A204.1 (cell line): ENCODE measurements around the gene CCDC192.

Source experiments
- FAIRE-seq: peaks from 2 replicates; lab custom pipeline; 2012; peaks lifted over from hg19 to GRCh38; lab: Jason Lieb, UNC

The CCDC192 gene

DNA sequence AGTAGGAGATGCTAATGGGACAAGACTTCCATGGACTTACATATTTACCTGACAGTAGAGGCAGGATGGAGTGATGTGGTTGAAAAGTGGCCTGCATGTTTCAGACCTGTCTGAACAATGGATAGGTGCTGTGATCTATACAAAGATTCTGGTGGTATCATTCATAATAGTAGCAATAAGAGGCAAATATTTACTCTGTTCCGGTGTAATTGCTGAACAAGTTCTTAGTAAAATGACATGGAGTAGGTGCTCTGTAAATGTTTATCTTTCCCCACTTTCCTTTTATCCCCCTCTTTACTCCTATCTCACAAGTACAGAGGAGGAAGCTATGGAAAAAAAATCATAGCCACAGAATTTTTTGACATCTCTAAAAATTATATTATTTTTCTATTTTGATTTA lies 221.4 kb downstream of the CCDC192 start:
- no peak for FAIRE-seq

DNA sequence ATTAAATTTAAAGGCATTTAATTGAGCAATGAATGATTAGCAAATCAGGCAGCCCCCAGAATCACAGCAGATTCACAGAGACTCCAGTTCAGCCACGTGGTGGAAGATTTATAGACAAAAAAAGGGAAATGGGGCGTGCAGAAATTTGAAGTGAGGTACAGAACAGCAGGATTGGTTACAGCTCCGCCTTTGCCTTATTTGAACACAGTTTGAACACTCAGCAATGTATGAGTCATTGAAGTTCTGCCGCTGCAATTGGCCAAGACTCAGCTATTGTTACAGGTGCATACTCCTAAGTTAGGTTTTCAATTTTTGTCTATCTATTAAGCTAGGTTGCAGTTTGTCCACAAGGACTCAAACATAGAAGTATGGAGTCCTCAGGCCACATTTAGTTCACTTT lies 222.7 kb downstream of the CCDC192 start:
- FAIRE-seq = no peak

DNA sequence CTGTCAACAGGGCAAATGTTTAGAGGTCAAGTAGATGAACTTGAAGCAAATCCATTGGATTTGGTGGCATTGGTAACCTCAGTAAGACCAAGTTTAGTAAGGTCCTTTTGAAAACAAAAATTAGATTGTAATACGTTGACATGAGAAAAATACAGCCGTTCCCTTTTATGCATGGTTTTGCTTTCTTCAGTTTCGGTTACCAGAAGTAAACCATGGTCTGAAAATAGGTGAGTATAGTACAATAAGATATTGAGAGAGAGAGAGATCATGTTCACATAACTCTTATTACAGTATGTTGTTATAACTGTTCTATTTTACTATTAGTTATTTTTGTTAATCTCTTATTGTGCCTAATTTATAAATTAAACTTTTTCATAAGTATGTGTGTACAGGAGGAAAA lies 223.8 kb downstream of the CCDC192 start:
- no peak for FAIRE-seq

DNA sequence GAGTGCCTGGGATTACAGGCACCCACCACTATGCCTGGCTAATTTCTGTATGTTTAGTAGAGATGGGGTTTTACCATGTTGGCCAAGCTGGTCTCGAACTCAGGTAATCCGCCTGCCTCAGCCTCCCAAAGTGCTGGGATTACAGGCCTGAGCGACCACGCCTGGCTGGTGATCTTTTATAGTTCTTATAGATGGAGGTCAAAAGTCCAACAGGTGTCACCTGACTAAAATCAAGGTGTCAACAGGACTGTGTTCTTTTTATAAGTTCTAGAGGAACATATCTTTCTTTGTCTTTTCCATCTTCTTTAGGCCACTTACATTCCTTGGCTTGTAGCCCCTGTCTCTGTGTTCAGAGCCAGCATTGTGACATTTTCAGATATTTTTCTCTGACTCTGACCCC lies 224.9 kb downstream of the CCDC192 start:
- no peak for FAIRE-seq

DNA sequence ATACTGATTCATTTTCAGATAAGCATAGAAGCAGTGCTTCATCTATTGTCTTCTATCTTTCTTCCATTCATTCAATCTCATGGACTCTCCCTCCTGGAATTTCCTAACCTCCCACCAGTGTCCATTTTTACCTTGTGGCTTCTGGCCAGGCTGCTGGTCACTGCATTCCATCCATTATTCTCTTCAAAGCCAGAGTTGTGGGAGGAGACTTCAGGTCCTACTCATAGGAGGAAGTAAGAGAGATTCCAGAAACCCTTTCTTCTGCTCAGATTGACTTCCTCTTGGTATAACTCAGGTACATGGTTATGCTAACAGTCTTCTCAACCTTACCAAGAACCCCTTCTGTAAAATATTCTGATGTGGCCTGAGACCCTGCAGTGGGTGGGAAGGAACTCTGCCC lies 227.1 kb downstream of the CCDC192 start:
- no peak for FAIRE-seq

DNA sequence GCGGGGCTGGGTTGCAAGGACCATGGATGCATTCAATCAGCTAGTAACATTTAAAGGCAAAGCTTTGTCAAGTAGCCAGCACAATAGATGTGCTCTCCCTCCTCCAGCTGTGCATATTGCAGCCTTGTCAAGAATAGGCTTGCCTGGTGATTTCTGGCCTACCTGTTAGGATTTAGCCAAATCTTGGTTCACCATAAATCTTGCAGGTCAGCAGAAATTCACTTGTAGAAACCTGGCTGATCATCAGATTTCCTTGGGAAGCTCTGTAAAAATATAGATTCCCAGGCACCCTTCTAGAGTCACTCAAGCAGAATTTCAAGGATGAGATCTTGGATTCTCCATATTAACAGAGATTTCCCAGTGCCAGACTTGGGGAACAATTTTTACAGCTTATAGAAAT lies 228.2 kb downstream of the CCDC192 start:
- no peak for FAIRE-seq

DNA sequence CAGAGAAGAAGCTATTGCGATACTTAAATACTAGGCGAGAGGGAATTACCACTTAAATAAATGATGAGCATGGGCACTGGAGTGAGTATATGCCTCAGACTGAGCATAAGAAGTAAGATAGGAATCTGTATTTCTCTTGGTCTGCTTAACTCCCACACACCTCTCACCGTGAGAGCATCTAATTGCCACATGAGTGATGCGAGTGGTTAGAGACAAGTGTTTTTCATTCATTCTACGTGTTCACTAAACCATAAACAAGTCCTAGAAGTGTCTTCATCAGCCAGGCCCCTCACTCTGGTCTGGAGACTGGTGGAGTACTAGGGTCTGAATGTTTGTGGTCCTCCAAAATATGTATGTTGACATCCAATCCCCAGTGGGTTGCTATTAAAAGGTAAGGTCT lies 230.2 kb downstream of the CCDC192 start:
- FAIRE-seq = no peak

DNA sequence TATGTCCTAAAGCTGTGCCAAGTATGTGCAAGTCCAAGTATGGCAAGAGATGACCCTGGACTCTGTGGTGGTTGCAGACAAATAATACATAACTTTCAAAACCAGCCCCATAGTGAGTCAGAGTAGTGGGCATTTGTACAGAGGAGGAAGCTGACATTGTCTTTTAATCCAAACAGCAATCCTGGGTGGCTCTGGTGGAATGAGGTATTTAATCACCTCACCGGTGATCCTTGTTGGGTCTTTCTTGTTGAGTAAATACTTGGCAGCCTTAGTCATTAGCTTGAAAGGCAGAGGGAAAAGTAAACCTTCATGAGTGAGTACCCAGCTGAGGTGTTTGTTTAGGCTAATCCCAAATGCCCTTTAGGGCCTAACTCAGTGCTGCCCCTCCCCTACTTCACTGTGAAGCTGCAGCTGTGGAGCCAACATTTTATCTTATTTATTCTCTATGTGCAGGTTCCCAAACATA lies 231.6 kb downstream of the CCDC192 start:
- no peak for FAIRE-seq

DNA sequence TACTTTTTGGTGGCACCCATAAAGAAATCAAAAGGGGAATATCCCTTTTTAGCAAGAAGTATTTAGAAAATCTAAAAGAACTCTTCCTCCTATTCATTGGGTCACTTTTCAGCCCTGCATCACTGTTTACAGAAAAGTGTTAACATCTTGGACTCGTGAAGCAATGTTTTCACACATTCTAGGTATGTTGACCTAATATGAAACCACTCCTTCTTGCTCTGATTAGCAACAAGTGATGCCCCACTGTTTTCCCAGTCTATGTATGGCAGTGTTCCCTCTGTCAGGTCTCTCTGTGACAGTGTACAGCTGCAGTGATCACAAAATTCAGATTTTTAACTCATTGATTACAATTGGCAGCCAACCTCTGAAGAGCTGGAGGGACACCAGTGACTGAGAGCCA lies 232.2 kb downstream of the CCDC192 start:
- FAIRE-seq = no peak

DNA sequence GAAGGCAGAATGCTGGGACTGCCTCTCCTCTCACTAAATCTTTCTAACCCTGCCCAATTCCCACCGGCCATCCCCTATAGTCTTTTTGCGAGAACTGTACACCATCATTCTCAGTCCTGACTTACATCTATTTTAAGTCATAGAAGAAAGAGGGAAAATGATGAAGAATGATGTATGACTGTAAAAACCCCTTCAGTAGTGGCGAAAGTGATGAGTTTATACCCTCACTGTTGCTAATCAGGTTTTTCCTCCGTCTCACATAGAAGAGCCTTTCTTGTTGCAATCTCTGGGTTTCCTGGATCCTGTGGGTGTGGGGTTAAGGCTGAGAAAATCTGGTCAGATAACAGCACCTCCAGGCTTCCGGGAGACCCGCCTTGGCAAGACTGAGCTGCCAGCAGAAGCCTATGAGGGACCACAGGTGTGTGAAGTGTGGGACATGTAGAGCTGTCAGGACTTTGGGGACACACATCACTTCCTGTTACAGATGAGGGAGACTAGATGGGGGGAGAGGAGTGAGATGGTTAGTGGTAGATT lies 233.3 kb downstream of the CCDC192 start:
- no peak for FAIRE-seq

DNA sequence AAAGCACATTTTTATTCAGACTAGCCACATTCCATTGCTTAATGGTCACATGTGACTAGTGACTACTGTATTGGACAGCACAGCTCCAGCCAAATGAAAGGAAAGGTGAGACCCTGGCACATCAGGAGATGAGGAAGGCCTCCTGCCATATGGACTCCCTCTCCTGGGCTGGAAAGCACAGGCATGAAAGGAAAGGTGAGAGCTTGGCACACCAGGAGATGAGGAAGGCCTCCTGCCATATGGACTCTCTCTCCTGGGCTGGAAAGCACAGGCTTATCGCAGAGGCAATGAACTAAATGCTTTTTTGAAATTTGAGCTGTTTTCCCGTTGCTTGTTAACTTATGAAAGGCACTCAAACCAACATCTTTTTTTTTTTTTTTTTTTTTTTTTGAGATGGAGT lies 235.6 kb downstream of the CCDC192 start:
- FAIRE-seq = no peak

DNA sequence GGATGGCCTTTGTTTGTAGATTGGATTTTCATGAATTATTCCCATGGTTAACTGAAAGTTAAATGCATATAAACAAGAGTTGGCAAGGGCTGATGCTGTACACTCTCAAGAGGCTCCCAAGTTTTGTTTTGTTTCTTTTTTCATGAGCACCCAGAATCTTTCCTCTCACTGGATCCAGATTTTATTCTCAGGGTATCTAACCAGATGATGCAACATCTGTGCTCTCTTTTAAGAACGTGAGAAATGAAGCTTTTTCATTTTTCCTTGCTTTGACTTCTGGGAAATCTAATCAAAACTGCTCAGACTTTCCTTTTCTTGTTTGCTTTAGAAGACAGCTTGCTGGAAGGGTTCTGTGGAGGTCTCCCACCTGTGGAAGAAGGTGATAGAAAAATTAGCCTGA lies 237.7 kb downstream of the CCDC192 start:
- FAIRE-seq = no peak

DNA sequence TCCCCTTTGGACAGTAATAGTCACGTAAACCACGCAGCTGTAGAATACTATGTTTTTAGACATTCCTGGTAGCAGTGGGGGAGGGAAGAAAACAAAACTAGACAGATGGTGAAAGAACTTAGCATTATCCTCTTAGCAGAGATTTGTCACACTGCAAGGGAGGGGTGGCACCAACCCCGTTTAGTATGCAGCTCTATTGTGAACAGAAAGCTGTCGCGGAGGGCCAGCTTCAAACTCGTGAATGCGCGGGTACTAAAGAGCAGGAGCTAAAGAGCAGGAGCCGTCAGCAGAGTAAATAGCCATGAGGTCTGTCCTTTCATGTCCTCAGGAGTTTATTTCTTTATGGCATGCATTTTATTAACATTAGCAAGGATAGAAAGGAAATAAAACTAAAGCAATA lies 238.5 kb downstream of the CCDC192 start:
- FAIRE-seq = no peak

DNA sequence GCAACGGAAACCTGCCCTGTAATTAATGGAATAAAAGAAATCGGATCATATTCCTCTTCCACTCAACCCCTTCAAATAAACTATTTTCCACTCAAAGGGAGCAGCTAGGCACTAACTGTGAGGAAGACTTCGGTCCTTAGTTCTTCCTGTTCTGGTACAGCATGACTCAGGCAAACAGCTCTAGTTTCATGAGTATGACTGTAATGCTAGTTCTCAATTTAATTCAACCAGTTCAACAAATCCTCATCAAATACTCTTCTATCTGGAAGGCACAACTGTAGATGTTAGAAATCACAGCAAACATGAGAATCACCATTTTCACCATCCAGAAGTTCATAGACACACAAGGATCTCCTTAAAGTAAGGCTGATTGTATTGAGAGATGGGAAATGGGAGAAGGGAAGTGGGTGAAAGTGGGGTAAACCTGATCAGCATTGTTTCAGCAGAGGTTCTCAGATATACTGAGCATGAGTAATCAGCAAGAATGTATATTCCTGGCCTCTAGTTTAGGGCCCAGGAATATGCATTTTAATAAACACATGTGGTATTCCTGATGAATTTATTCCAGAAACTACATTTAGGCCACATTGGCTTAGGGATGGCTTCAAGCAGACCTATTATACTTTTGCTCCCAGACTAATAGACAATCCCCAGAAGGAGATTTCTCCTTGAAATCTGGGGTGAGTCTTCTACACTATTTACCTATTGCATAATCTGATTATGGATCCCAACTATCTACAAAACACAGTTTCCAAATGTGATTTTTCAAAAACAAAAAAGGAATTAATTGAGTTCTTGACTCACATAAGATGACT lies 239.3 kb downstream of the CCDC192 start:
- no peak for FAIRE-seq

DNA sequence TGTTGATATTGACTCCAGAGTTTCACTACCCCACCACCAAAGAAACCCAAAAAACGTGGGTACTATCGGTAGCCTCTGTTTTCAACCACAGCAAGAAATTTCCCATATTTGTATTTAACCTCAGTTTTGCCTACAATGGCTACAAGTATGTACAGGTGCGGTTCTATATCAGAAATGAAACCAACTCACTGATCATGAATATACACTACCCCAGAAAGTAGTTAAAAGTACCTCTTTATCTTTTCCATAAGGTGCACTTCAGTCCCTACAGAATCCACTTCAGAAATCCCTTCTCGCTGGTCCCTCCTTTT lies 239.8 kb downstream of the CCDC192 start:
- FAIRE-seq = no peak

DNA sequence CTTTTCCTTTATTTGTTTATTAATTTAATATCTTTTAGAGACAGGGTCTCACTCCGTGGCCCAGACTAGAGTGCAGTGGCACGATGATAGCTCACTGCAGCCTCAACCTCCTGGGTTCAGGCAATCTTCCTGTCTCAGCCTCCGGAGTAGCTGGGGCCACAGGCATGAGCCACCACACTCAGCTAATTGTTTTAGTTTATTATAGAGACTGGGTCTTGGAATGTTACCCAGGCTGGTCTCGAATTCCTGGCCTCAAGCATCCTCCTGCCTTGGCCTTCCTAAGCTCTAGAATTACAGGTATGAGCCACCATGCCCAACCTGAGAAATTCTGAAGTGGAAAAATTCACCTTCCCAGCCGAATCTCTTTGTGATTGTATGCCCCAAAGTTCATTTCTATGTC lies 240.9 kb downstream of the CCDC192 start:
- FAIRE-seq = no peak

DNA sequence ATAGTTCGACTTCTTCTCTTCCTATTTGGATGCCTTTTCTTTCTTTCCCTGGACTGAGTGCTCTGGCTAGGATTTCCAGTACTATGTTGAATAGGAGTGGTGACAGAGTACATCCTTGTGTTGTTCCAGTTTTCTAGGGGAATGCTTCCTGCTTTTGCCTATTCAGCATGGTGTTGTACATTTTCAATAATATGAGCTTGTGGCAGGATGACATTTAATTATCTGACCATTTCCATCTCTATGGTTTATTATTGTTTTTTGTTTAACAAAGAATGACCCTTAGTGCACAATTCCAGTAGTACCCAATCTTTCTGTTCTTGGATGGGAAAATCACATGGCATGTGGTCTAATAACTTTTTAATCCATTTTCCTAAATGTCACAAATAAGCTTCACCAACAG lies 244.8 kb downstream of the CCDC192 start:
- no peak for FAIRE-seq

DNA sequence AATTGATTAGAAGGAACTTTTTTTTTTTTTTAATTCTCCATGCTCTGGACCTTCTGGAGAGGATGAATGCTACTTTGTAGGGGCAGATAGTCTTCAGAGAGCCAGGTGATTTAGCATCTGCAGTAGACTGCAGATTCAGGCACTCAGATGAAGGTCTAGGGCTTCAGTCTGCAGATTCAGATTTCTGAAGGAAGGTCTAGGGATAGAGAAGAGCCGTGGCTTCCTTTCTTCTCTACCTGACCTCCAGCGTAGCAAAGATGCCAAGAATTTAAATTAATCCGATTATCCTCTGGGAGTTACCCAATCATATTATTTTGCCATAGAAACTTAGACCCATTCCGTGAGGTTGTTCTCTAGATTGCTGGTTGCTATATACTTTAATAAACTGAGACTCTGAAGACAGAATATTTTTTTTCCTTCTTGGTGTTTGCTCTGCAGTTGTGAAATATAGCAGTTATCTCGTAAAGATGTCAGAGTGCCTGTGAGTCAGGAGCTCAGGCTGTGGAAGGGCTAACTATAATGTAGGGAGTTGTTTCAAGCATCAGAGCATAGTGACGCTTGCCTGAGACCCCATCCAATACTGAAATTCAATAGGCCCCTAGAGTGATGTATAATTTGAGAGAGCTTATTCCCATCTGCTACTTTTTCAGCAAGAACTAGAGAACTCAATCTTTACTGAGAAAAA lies 247.7 kb downstream of the CCDC192 start:
- no peak for FAIRE-seq

DNA sequence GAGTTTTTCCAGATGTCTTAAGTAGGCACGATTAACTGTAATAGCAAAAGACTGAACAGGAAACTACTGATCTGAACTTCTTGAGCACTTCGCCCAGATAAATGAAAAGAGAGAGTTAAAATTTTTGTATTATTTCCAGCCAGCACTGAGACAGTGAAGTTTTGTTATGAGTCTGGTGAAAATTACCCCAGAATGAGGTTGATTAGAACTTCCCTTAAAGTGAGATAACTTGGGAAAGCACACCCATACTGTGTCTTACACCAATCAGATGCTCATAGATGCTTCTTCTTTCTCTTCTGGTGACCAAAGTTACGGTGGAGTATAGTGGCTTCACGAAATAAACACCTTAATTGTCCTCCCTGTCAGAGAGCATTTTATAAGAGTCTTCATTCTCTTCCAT lies 248.6 kb downstream of the CCDC192 start:
- no peak for FAIRE-seq

DNA sequence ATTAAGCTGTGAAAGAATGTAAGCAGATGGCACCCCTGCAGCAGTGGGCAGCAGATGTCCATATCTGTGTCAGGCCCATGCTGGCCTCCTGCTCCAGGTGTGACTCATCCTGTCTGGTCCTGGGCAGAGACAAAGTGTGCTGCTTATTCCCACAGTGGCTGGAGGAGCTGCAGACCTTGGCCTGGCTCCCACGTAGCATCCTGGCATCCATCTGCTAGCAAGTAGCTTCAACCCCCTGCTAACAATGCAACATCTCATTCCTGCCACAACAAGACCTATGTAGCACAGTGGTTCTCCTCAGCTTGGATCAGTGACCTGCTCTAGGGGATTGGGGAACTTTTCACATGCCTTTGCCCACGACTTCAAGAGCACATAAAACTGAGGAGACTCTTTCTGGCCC lies 254.0 kb downstream of the CCDC192 start:
- FAIRE-seq = no peak

DNA sequence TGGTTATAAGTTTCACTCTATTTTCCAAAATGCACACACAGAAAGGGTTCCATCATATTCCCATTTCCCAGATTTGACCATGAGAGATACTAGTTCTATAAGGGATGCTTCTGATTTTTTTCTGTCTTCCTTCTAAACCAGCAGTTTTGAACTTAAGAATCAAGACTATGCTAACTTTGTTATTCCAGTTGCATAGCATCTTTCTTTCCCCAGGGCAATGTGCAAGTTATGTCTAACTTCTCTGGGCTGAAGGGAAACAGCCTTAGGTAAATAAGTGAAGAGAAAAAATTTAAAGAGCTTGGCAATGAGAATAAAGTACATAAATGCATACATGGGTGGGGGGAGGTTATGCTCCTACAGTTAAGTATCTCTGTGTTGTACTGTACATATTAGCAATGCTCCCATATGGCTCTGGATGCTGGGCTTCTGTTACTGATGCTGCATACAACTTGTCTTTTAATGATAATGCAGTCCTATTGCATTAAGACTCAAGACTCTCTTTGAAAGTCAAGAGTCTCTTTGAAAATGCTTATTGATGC lies 254.6 kb downstream of the CCDC192 start:
- no peak for FAIRE-seq

DNA sequence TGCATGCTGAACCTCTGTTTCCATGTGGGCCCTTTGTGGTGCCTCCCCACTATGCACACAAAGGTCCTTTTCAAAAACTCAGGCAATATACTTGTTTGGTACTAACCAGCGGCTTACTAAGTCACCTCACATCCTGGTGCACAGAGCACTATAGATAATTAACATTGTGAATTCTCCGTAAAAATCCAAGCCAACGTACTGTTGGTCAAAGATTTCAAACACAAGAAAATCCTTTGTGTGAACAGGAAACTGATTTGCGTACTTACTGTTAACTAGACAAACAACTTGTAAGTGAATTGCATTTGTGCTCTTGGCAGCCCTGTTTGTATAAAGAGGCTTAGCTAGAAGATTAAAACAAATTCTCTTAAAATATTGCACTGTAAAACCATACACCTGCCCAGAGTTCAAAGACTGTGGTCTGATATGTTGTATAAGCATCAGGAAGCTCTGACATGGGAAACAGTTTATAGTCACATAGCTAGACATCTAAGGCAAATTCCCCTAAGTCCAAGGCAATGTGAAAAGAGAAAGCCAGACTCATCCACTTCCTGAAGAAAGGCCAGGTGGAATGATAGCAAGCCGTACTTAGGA lies 255.3 kb downstream of the CCDC192 start:
- FAIRE-seq = no peak

DNA sequence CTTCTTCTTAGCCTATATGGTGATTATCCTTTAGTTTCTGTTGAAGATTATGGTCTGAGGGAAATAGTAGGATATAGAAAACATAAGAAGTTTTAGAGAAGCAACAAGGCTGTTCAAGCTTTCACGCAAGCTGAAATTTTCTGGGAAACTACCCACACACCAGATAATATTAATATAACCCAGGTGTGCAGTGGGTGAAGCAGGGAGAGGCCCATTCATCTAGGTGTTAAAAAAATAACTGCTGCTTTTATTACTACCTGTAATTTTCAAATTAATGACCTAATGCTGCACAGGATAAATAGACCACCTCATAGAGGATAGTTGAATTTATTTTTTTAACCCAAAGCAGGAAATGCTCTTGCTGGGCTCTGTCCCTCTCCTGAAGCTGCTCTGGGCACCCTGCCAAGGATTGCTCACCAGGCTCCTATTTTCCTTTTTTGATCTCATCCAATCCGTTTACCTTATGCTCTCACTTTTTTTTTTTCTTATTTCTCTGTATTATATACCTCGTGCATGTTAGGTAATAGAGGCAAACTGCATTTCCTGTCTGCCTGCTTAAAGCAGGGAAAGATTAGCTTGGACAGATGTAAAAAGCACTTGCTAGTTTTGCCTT lies 256.1 kb downstream of the CCDC192 start:
- no peak for FAIRE-seq
